Measurements from ENCODE around the gene PNLDC1.

GRCh38 chr6:159777240-159777904, 22.7 kb upstream of the PNLDC1 start:
- TF ChIP-seq CTCF (conservative IDR thresholded peaks at IDR 0.05; ENCODE audit: low read depth, low read length) (no peak), POLR2A (IDR thresholded peaks at IDR 0.05; ENCODE audit: low read depth, low read length) (no peak), RAD21 (IDR thresholded peaks at IDR 0.05; ENCODE audit: low read length) (no peak), SMC3 (IDR thresholded peaks at IDR 0.05; ENCODE audit: low read depth, low read length) (no peak), RFX5 (IDR thresholded peaks at IDR 0.05; ENCODE audit: low read depth, low read length) (no peak), MXI1 (IDR thresholded peaks at IDR 0.05; ENCODE audit: borderline replicate concordance, low read depth, low read length) (no peak), MAFK (IDR thresholded peaks at IDR 0.05; ENCODE audit: low read depth, low read length) (no peak), BHLHE40 (IDR thresholded peaks at IDR 0.05; ENCODE audit: low read depth, low read length) (no peak), CEBPB (IDR thresholded peaks at IDR 0.05; ENCODE audit: low read depth, low read length) (no peak)
